Inflammatory macrophage (primary cell): ENCODE results near the gene SLC41A2.
A peak's percentile ranks its signal among the peaks of the same experiment; 100 is the strongest.
"Not testable (repeated sequence)": the region's sequence is repeated elsewhere in the genome, so short reads cannot be mapped to it uniquely, and the experiment has no call there.

Experiments
- DNase-seq, 2 donors: peaks; one replicate each; pipeline ENCODE4 v3.0.0-alpha.2; 2020 to 2022
- total RNA-seq, 18 experiments: gene quantifications; one replicate each; lab custom pipeline; 2026; ENCODE audit warnings: mixed read lengths in 6 of 18, inconsistent platforms in 2 of 18; lab: John Stamatoyannopoulos, UW

Gene SLC41A2
- total RNA-seq: 49.0 to 216 (median 80.6) reads per million in 18 experiments

GRCh38 chr12:104958001-104958804, at the start of gene SLC41A2:
TSS of gene SLC41A2 (minus strand) at chr12:104958290. CDS start at chr12:104928527, 29,763 bp downstream.
- peak; percentile 92 to 97 for DNase-seq

GRCh38 chr12:105001476-105001875, 43.4 kb upstream of the SLC41A2 start:
- DNase-seq: no peak

GRCh38 chr12:104999347-104999685, 41.2 kb upstream of the SLC41A2 start:
- DNase-seq: no peak

GRCh38 chr12:104998423-104999346, 40.6 kb upstream of the SLC41A2 start:
- no peak for DNase-seq

DNA sequence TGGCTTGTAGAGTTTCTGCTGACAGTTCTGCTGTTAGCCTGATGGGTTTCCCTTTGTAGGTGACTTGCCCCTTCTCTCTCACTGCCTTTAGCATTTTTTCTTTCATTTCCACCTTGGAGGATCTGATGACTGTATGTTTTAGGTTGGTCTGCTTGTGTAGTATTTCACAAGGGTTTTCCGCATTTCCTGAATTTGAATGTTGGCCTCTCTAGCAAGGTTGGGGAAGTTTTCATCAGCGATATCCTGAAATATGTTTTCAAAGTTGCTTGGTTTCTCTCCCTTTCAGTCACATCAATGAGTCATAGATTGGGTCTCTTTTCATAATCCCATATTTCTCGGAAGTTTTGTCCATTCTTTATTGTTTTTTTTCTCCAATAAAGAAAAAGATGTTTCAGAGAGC, 39.5 kb upstream of the SLC41A2 start:
- peak; percentile 55 to 64 for DNase-seq

DNA sequence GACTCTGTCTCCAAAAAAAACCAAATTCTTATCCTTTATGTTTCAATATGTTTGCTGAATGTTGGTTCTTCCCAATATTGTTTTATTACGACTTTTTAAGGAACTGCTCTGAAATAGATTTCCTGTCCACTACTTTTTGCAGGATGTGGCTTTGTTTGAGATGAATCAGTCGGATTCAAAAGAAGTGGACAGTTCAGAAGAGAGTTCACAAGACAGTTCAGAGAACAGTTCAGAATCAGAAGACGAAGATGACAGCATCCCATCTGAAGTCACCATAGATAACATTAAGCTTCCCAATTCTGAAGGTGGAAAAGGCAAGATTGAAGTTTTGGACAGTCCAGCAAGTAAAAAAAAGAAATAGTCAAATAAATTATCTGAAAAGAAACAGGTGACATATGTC, 36.2 kb upstream of the SLC41A2 start:
- DNase-seq: peak; percentile 55 to 60

DNA sequence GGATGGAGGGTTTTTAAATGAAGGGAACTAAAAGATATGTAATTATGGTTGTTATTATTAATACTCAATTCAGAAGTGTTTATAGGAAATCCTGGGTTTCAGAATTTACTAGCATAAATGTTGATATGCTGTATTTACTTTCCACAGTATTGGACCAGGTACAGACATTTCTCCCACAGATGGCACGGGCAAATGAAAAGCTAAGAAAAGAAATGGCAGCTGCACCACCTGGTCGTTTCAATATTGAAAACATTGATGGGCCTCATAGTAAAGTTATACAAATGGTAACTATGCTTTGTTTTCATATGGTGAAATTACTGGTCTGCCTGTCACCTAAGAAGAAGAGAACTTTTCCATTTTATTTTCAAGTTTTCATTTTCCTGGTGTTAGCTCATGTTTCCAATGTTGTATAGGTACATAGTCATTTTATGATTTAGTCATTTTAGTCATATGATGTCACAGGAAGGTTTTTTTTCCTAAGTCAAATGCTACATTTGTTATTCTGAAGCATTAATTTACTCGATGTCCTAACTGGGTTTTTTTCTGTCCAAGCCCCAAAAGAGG, 33.6 kb upstream of the SLC41A2 start:
- no peak for DNase-seq

- DNase-seq: no peak
Measured at GRCh38 chr12:104990950-104991349, 32.9 kb upstream of the SLC41A2 start.

DNA sequence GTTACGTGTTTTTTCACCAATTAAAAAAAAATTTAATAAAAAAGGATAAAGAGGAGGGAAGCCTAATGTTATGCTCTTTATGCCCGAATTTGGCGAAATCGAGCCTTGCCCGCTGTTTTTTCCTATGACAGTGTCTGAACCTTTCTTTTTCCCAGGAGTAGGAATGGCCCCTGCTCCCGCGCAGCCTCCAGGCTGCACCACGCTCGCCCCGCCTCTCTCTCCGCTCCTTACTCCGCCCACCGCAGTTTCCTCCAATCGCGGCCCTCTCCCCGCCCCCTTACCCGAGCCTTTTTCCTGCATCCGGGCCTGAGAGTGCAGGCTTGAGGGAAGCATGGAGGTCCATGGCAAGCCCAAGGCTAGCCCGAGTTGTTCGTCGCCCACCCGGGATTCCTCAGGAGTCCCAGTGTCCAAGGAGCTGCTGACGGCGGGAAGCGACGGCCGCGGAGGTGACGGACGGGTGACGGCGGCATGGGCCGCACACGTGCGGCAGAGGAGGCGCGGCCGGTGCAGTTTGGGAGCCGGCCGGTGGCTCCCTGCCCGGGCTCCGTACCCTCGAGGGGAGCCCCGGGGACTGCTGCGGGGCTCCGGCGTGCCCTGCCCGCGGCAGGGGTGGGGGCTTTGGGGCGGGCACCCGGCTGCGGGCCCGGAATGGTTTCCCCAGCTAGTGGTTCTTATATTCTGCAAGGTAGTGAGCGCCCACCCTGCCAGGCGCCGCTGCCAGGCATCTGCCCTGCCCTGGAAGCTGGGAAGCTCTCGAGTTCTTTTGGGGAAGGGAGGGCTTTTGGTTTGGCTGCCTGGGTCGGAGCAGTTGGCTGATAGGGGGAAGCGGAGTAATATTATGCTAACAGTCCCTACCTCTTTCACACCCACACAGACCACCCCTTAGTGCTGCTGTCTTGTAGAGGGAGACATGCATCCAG, 28.2 kb upstream of the SLC41A2 start, which contains the start of gene NOPCHAP1:
Gene NOPCHAP1 (plus strand): TSS at position 295 of the 920 bp plus-strand sequence. CDS start 37 bp downstream, at position 332.
- DNase-seq: peak; percentile 87 to 89

GRCh38 chr12:104985206-104985605, 27.1 kb upstream of the SLC41A2 start:
- DNase-seq: no peak

DNA sequence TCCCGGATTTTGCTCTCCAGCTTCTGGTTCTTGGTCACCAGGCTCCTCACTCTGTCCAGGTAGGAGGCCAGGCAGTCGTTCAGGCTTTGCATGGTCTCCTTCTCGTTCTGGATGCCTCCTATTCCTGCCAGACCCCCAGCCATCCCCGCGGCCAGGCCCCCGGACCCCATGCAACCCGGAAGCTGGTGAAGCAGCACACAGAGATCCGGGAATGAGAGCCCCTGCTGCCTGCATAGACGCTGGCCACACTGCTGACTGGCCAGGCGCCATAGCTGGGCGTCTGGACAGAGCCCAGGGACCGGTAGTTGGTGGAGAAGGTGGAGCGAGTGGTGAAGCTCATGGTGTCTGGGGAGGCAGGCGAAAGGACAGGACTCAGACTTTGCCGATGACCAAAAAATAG, 19.6 kb upstream of the SLC41A2 start:
- not testable (repeated sequence) for DNase-seq

GRCh38 chr12:104976703-104977102, 18.6 kb upstream of the SLC41A2 start:
- DNase-seq: no peak

- DNase-seq: no peak
Measured at GRCh38 chr12:104975587-104976343, 17.7 kb upstream of the SLC41A2 start.

- DNase-seq: peak; percentile 90 to 93
Measured at GRCh38 chr12:104974626-104975290, 16.7 kb upstream of the SLC41A2 start.

- DNase-seq: no peak
Measured at GRCh38 chr12:104973250-104973649, 15.2 kb upstream of the SLC41A2 start.

GRCh38 chr12:104971306-104971705, 13.2 kb upstream of the SLC41A2 start:
- DNase-seq: no peak

DNA sequence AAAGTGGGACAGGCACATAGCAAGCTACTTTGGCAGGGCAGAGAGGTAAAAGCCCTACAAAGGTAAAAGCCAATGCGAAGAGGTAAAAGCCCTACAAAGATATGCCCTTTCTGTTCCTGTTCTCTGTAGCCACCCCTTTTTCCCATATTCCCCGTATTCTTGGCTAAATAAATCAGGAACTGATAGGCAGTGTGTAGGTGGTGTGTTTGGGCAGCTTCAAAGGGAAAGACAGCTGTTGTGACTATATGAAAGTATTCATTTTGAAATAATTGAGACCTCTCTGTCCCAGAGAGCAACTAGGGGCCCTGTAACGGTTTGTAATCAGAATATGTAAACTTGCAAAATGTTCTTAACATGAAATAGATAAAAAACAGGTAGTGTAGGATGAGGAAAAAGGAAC, 11.3 kb upstream of the SLC41A2 start:
- DNase-seq: peak; percentile 22 to 45

DNA sequence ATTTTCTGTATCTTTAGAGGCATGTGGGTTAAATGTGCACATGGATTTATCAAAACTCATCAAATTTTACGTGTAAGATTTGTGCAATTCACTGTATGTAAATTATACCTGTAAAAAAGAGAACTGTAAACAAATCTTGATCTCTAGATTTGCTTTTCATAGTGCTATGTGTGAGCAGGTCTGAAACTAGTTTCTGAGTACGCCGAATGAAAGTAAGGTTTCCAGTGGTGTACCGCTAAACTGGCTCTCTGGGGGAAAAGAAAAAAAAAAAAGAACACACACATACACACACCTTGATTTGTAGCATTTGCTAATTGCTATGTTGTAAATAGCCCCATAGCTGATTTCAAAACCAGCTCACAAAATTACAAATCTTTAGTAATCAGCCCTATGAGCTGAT, 8.6 kb upstream of the SLC41A2 start:
- no peak for DNase-seq

DNA sequence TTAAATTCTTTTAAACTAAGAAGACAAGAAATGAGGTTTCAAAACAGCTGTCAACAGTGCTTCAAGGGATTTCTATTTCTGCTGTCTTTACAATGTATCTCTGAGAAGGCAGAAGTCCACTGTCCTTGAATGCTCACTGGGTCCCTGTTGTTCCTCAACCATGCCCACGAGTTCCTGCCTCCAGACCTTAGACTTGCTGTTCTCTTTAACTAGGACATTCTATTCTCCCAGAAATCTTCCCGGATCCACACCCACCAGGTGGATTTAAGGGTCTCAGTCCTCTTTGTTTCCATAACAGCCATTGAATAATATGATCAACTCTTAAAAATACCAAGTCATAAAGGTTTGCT, 6.7 kb upstream of the SLC41A2 start:
- peak; percentile 16 to 56 for DNase-seq

GRCh38 chr12:104964167-104964855, 6.2 kb upstream of the SLC41A2 start:
- no peak for DNase-seq
